Fibroblast of lung (primary cell): ENCODE measurements around the gene UNG.

Experiments
- CTCF ChIP-seq, 2 donors: IDR thresholded peaks in 1 of 2; conservative IDR thresholded peaks in 1 of 2; 1 replicate in 1 of 2; 2 replicates in 1 of 2; pipeline ENCODE4 v1.5.1; 2011 to 2012; ENCODE audit warnings: low read length in 2 of 2, control low read depth in 1 of 2, inconsistent platforms in 1 of 2, low read depth in 1 of 2, mild to moderate bottlenecking in 1 of 2
- EZH2 ChIP-seq: IDR thresholded peaks from 2 replicates; pipeline ENCODE4 v1.5.1; 2012; ENCODE audit warnings: low read length, control low read depth, mild to moderate bottlenecking; ENCODE audit errors: missing control alignments

DNA sequence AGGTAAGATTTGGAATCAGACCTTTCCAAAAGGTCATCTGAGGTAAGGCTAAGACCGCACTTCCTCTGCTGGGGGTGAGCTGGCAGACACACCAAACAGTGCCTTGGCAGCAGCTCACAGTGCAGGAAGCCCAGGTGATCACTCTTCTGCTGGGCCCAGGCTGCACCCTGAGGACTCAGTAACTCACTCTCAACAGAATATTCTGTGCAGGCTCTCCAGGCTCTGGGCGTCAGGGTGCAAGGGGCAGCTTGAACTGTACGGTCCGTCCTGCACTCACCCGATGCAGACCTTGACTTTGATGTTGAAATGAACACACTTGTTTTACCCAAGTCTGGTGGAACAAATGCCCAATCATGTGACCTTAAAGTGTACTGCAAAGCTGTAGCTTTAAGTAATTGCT lies 10.1 kb upstream of the UNG start:
- TF ChIP-seq CTCF (conservative IDR thresholded peaks at IDR 0.05 in 1 of 2, IDR thresholded peaks at IDR 0.05 in 1 of 2; ENCODE audit: low read depth in 1 of 2, low read length in 2 of 2) (no peak), EZH2 (no peak)
